NB4 (cell line): ENCODE results near the gene MEF2A.
"Not testable (repeated sequence)": the region's sequence is repeated elsewhere in the genome, so short reads cannot be mapped to it uniquely, and the experiment has no call there.

Experiments used
- DNase-seq: peaks from one replicate; pipeline ENCODE4 v3.0.0; 2010; ENCODE audit warnings: low read depth
- H3K4me3 ChIP-seq: one replicate; pipeline ENCODE4 v1.5.1; 2011; ENCODE audit warnings: mild to moderate bottlenecking, low read depth, low read length, moderate library complexity
- MAX ChIP-seq: IDR thresholded peaks from 2 replicates; pipeline ENCODE4 v1.6.1; 2011; ENCODE audit warnings: low read depth, low read length
- MYC ChIP-seq: IDR thresholded peaks from 2 replicates; pipeline ENCODE4 v1.6.1; 2011; ENCODE audit warnings: low read depth, low read length
- POLR2A ChIP-seq: IDR thresholded peaks from 2 replicates; pipeline ENCODE4 v1.6.1; 2011; ENCODE audit warnings: mild to moderate bottlenecking; ENCODE audit not compliant: insufficient read length; ENCODE audit errors: extremely low read depth
- TF ChIP-seq, protein P1 (sequence below): IDR thresholded peaks from one replicate; pipeline ENCODE4 v1.5.1; 2012; ENCODE audit warnings: low read depth, low read length

The MEF2A gene

GRCh38 chr15:99749386-99749785 lies 183.6 kb downstream of the MEF2A start:
- DNase-seq, result no peak
- no peak for TF ChIP-seq POLR2A
- TF ChIP-seq, protein P1, sequence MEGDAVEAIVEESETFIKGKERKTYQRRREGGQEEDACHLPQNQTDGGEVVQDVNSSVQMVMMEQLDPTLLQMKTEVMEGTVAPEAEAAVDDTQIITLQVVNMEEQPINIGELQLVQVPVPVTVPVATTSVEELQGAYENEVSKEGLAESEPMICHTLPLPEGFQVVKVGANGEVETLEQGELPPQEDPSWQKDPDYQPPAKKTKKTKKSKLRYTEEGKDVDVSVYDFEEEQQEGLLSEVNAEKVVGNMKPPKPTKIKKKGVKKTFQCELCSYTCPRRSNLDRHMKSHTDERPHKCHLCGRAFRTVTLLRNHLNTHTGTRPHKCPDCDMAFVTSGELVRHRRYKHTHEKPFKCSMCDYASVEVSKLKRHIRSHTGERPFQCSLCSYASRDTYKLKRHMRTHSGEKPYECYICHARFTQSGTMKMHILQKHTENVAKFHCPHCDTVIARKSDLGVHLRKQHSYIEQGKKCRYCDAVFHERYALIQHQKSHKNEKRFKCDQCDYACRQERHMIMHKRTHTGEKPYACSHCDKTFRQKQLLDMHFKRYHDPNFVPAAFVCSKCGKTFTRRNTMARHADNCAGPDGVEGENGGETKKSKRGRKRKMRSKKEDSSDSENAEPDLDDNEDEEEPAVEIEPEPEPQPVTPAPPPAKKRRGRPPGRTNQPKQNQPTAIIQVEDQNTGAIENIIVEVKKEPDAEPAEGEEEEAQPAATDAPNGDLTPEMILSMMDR, result no peak
- no peak for TF ChIP-seq MAX
- no peak for TF ChIP-seq MYC
- H3K4me3 ChIP-seq, result no peak overlapping the region

- not testable (repeated sequence) for DNase-seq, H3K4me3 ChIP-seq
Observed at GRCh38 chr15:99750326-99750725, 184.5 kb downstream of the MEF2A start.

GRCh38 chr15:99752556-99752955 lies 186.8 kb downstream of the MEF2A start:
- DNase-seq, result no peak
- TF ChIP-seq MAX (no peak), POLR2A (no peak), MYC (no peak)
- TF ChIP-seq, protein P1, result no peak
- no peak overlapping the region for H3K4me3 ChIP-seq

- TF ChIP-seq, protein P1, result no peak
- no peak overlapping the region for H3K4me3 ChIP-seq
- DNase-seq, result no peak
Observed at GRCh38 chr15:99753066-99753465, 187.3 kb downstream of the MEF2A start.

DNA sequence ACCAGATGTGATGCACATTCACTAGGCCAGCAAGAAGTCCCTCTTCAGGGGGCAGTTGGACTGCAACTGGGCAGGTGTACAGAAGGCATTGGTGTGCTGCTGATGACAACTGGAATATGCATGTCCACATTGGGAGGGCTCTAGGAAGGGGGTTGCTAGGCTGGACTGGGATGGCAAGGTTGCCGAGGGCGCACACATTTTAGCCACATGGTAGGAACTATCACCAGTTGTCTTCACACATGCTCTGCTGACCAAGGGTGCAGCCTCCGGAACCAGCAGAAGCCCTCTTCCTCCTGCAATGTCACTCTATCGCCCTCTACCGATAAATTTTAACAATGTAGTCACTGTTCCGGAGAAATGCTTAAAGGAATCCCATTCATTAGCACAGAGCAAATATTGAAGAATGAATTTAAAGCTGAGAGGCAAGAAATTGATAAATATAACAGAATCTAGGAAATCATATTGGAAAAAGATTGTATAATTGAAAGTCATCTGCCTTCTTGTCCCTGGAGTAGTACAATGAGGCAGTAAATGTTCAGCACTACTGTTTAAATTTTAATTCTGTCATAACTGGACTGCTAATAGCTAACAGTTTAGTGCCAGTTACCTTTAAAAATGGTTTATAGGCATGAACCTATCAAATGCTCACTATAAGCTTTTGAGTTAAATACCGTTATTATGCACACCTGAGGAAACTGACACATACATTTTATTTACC lies 190.1 kb downstream of the MEF2A start:
- peak; percentile 84 for DNase-seq
- TF ChIP-seq, protein P1, result peak; percentile 63
- TF ChIP-seq POLR2A (no peak), MYC (peak; percentile 93), MAX (peak; percentile 95)
- no peak overlapping the region for H3K4me3 ChIP-seq

DNA sequence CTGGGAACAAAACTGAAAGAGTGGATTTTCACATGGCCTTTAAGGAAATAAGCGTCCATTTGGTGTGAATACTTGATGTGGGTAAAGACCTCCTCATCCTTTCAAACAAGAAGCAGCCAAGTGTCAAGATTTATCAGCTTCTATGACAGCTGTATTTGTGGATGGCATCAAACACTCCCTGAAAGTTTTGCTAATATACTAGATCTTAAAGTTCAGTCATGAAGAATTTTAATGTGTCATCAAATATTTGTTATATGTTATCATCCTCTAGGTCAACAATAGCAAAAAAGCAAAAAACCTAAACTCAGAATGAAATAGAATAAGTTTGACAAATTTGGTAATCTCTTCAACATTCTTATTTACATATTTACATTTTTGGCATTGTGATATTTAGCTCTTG lies 196.5 kb downstream of the MEF2A start:
- no peak for TF ChIP-seq POLR2A
- no peak for TF ChIP-seq MAX
- TF ChIP-seq, protein P1, result no peak
- TF ChIP-seq MYC, result no peak
- no peak for DNase-seq
- H3K4me3 ChIP-seq, result no peak overlapping the region
